ENCODE measurements around the gene PRMT3.

PRMT3 gene

DNA sequence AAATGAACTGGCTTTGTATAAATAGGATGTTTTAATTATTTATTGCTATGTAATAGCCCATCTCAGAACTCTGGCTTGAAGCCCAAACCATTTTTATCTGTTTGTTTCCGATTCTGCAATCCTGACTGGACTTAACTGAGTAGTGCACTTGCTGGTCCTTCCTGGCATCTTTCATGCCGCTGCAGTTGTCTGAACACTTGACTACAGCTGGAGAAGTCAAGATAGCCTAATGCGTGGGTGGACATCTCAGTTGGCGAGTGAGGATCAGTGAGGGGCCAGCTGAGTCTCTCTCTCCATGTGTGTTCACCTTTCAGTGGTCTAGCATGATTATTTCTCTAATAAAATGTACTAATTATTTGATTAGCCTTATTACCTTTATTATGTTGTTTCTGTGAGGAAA lies 105.8 kb downstream of the PRMT3 start:
- Histone ChIP-seq H3K4me3 (replicated peaks; ENCODE audit: low read depth, low read length) (no peak overlapping the region), H3K27me3 (replicated peaks; ENCODE audit: control insufficient read depth, insufficient read depth, low read length) (no peaks in the 10 kb centered on the region), H3K36me3 (ENCODE audit: control insufficient read depth, insufficient read depth, low read length) (no peaks in the 10 kb centered on the region)
- DNase-seq (ENCODE audit: extremely low read depth, insufficient read length), result no peak
- no peak for TF ChIP-seq CTCF (IDR thresholded peaks at IDR 0.05; ENCODE audit: insufficient read depth, low read length, poor library complexity, severe bottlenecking)

- Histone ChIP-seq H3K27me3 (replicated peaks; ENCODE audit: control insufficient read depth, insufficient read depth, low read length) (no peaks in the 10 kb centered on the region), H3K36me3 (ENCODE audit: control insufficient read depth, insufficient read depth, low read length) (no peaks in the 10 kb centered on the region), H3K4me3 (replicated peaks; ENCODE audit: low read depth, low read length) (no peak overlapping the region)
- DNase-seq (ENCODE audit: extremely low read depth, insufficient read length), result no peak
- no peak for TF ChIP-seq CTCF (IDR thresholded peaks at IDR 0.05; ENCODE audit: insufficient read depth, low read length, poor library complexity, severe bottlenecking)
Observed at GRCh38 chr11:20497124-20497792, 109.7 kb downstream of the PRMT3 start.

GRCh38 chr11:20501252-20501651 lies 113.7 kb downstream of the PRMT3 start:
- no peak for DNase-seq (ENCODE audit: extremely low read depth, insufficient read length)
- H3K36me3 ChIP-seq (ENCODE audit: control insufficient read depth, insufficient read depth, low read length), result no peaks in the 10 kb centered on the region
- H3K27me3 ChIP-seq (replicated peaks; ENCODE audit: control insufficient read depth, insufficient read depth, low read length), result no peaks in the 10 kb centered on the region
- H3K4me3 ChIP-seq (replicated peaks; ENCODE audit: low read depth, low read length), result no peak overlapping the region
- no peak for TF ChIP-seq CTCF (IDR thresholded peaks at IDR 0.05; ENCODE audit: insufficient read depth, low read length, poor library complexity, severe bottlenecking)

- no peaks in the 10 kb centered on the region for H3K36me3 ChIP-seq (ENCODE audit: control insufficient read depth, insufficient read depth, low read length)
- TF ChIP-seq CTCF (IDR thresholded peaks at IDR 0.05; ENCODE audit: insufficient read depth, low read length, poor library complexity, severe bottlenecking), result no peak
- no peaks in the 10 kb centered on the region for H3K27me3 ChIP-seq (replicated peaks; ENCODE audit: control insufficient read depth, insufficient read depth, low read length)
- no peak for DNase-seq (ENCODE audit: extremely low read depth, insufficient read length)
- no peak overlapping the region for H3K4me3 ChIP-seq (replicated peaks; ENCODE audit: low read depth, low read length)
Observed at GRCh38 chr11:20501971-20502370, 114.5 kb downstream of the PRMT3 start.

GRCh38 chr11:20511982-20512381 lies 124.5 kb downstream of the PRMT3 start:
- Histone ChIP-seq H3K36me3 (ENCODE audit: control insufficient read depth, insufficient read depth, low read length) (no peaks in the 10 kb centered on the region; the same call in 1 of the 2 replicates), H3K27me3 (replicated peaks; ENCODE audit: control insufficient read depth, insufficient read depth, low read length) (no peaks in the 10 kb centered on the region), H3K4me3 (replicated peaks; ENCODE audit: low read depth, low read length) (no peak overlapping the region)
- TF ChIP-seq CTCF (IDR thresholded peaks at IDR 0.05; ENCODE audit: insufficient read depth, low read length, poor library complexity, severe bottlenecking), result no peak
- DNase-seq (ENCODE audit: extremely low read depth, insufficient read length), result no peak

- no peaks in the 10 kb centered on the region; the same call in 1 of the 2 replicates for H3K36me3 ChIP-seq (ENCODE audit: control insufficient read depth, insufficient read depth, low read length)
- DNase-seq (ENCODE audit: extremely low read depth, insufficient read length), result peak; percentile 36
- no peak overlapping the region for H3K4me3 ChIP-seq (replicated peaks; ENCODE audit: low read depth, low read length)
- H3K27me3 ChIP-seq (replicated peaks; ENCODE audit: control insufficient read depth, insufficient read depth, low read length), result no peaks in the 10 kb centered on the region
- TF ChIP-seq CTCF (IDR thresholded peaks at IDR 0.05; ENCODE audit: insufficient read depth, low read length, poor library complexity, severe bottlenecking), result no peak
Observed at GRCh38 chr11:20512869-20513268, 125.4 kb downstream of the PRMT3 start.
